ENCODE results near the gene ACO2. TPM values are rescaled to one million over a fixed set of nuclear protein-coding genes. Genes with fewer than 3 reads are reported as not detected.

ACO2 gene
- total RNA-seq, 4 donors from 2014 or later, result 164 to 351 (median 255) TPM

GRCh38 chr22:41542224-41542623, 73.3 kb downstream of the ACO2 start:
- Histone ChIP-seq H3K9me3 (no peaks in the 10 kb centered on the region), H3K27ac (no peak overlapping the region), H3K27me3 (no peaks in the 10 kb centered on the region), H3K36me3 (no peaks in the 10 kb centered on the region), H3K4me1 (peaks cover 10 to 35% (median 28%) of the 10 kb centered on the region in 4 donors), H3K4me3 (no peak overlapping the region)
- intact Hi-C loops (cut with DNase I; ENCODE audit: low total_unique reads), result no loop called here
- TF ChIP-seq POLR2AphosphoS5 (IDR thresholded peaks at IDR 0.05) (no peak), CTCF (IDR thresholded peaks at IDR 0.05) (no peak), POLR2A (IDR thresholded peaks at IDR 0.05) (no peak), EP300 (IDR thresholded peaks at IDR 0.05; ENCODE audit: low read depth) (no peak)
- 82 to 83% methylated on average over 1 to 4 of the region's 4 CpGs for WGBS, 2 donors (ENCODE audit: low coverage in 1 of 2)
- no peak for DNase-seq
- in situ Hi-C loops (cut with MboI; ENCODE audit: low pct_ligation_motif_present in 1 of 4, low pct_unique_long_range_greater_than_20kb in 1 of 4, low sequenced_read_pairs in 3 of 4), result no loop called here

DNA sequence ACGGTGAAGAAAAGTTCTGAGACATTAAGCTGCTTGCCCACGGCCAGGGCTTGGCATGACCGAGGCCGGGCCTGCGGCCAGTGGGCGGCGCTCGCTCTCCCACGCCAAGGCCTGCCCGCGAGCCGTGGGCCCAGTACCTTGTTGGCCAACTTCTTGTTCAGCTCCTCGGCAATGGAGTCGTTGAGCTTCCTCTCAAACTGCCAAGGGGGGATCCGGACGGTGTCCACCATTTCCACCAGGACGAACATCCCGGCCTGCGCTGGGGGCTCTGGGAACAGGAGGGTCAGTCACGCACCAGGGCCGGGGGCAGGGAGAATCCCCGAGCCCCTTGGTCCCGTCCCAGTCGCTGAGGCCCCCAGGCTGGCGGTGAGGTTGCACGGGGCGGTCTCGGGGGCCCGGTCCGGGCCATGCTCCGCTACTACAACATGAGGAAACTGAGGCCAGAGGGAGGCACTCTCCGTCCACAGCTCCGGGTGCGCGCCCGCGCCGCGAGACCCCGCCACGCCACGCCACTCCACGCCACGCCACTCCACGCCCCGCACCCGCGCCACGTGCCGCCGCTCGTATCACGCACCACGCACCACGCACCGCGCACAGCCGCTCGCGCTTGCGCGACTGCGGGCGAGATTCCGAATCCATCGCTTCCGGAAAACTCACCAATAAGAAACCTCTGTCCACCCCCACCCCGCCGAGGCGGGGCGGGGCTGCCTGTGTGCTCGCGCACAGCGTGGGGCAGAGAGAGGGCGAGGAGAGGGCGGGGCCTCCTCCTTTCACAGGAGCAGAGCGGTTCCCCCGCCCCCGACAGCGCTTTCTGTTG, 75.1 kb downstream of the ACO2 start, which contains the start of gene POLR3H:
TSS of gene POLR3H (minus strand) at position 617 of the 817 bp plus-strand sequence. CDS start at position 248, 369 bp downstream.
- Histone ChIP-seq H3K9me3 (no peaks in the 10 kb centered on the region), H3K36me3 (no peaks in the 10 kb centered on the region), H3K4me1 (peaks cover 10 to 35% (median 28%) of the 10 kb centered on the region in 4 donors), H3K27ac (peak within 1 kb of the TSS; percentile 89 to 96 (median 92)), H3K4me3 (peak within 1 kb of the TSS; percentile 58 to 90 (median 78)), H3K27me3 (no peaks in the 10 kb centered on the region)
- in situ Hi-C loops (cut with MboI; ENCODE audit: low pct_ligation_motif_present in 1 of 4, low pct_unique_long_range_greater_than_20kb in 1 of 4, low sequenced_read_pairs in 3 of 4), result no loop called here
- DNase-seq, result peak; percentile 99
- WGBS, 2 donors (ENCODE audit: low coverage in 1 of 2), result 0 to 1% methylated on average over 3 to 61 of the region's 80 CpGs
- TF ChIP-seq CTCF (IDR thresholded peaks at IDR 0.05) (peak; percentile 47 to 64 (median 60)), POLR2A (IDR thresholded peaks at IDR 0.05) (peak; percentile 9), EP300 (IDR thresholded peaks at IDR 0.05; ENCODE audit: low read depth) (no peak), POLR2AphosphoS5 (IDR thresholded peaks at IDR 0.05) (peak in 2 of 3 donors; percentile 5 to 56)
- intact Hi-C loops (cut with DNase I; ENCODE audit: low total_unique reads), result no loop called here

DNA sequence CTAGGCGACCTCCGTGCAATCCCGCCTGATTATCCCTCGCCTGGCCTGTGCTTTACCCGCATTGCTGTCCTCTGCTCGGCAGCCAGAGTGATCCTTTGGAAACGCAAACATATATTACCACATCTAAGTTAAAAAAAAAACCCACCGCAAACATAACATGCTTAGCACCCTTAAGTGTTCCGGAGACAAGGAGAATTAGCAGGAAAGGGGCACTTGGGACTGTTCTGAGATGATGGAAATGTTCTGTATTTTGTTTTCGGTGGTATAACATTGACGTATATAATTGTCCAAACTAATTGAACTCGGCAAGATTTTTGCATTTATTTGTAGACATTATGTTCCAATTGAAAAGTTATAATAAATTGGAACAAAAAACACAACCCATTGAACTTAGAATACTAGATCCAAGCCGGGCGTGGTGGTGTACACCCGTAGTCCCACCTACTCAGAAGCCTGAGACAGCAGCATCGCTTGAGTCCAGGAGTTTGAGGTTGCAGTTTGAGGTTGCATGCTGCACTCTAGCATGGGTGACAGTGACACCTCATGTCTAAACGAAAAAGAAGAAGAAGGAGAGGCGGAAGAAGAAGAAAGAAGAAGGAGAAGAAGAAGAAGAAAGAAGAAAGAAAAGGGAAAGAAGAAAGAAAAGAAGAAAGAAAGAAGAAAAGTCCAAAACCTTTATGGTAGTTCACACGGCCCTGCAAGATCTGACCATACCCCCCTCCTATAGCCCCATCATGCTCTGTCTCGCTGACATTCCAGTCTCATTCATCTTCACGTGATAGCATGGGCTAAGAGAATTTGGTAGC, 76.0 kb downstream of the ACO2 start:
- Histone ChIP-seq H3K27me3 (no peaks in the 10 kb centered on the region), H3K9me3 (no peaks in the 10 kb centered on the region), H3K36me3 (no peaks in the 10 kb centered on the region), H3K4me3 (peak overlapping the region in 3 of 4 donors; percentile 58 to 90 (median 75)), H3K27ac (peak overlapping the region; percentile 89 to 96 (median 92)), H3K4me1 (peaks cover 10 to 35% (median 28%) of the 10 kb centered on the region in 4 donors)
- 20 to 27% methylated on average over 15 to 21 of the region's 21 CpGs for WGBS, 2 donors (ENCODE audit: low coverage in 1 of 2)
- no peak for DNase-seq
- intact Hi-C loops (cut with DNase I; ENCODE audit: low total_unique reads) (loop anchor here (5.0 kb wide), 1 partner anchor 1732 kb away; no protein-coding TSS in a partner anchor), in situ Hi-C loops (cut with MboI; ENCODE audit: low pct_ligation_motif_present in 1 of 4, low pct_unique_long_range_greater_than_20kb in 1 of 4, low sequenced_read_pairs in 3 of 4) (no loop called here)
- no peak for TF ChIP-seq EP300 (IDR thresholded peaks at IDR 0.05; ENCODE audit: low read depth)
- TF ChIP-seq CTCF (IDR thresholded peaks at IDR 0.05), result no peak
- TF ChIP-seq POLR2AphosphoS5 (IDR thresholded peaks at IDR 0.05), result no peak
- no peak for TF ChIP-seq POLR2A (IDR thresholded peaks at IDR 0.05)

GRCh38 chr22:41548830-41549211, 79.9 kb downstream of the ACO2 start:
- no peaks in the 10 kb centered on the region for H3K36me3 ChIP-seq
- in situ Hi-C loops (cut with MboI; ENCODE audit: low pct_ligation_motif_present in 1 of 4, low pct_unique_long_range_greater_than_20kb in 1 of 4, low sequenced_read_pairs in 3 of 4), result no loop called here
- no peak overlapping the region for H3K27ac ChIP-seq
- 88% methylated on average over 5 of the region's 5 CpGs; no CpG with 5 or more reads in 1 of the 2 donors for WGBS, 2 donors (ENCODE audit: low coverage in 1 of 2)
- intact Hi-C loops (cut with DNase I; ENCODE audit: low total_unique reads), result loop anchor here (5.0 kb wide), 1 partner anchor 1728 kb away; no protein-coding TSS in a partner anchor
- H3K27me3 ChIP-seq, result no peaks in the 10 kb centered on the region
- no peak overlapping the region for H3K4me3 ChIP-seq
- H3K4me1 ChIP-seq, result peaks cover 0 to 8% (median 7%) of the 10 kb centered on the region in 4 donors
- no peaks in the 10 kb centered on the region for H3K9me3 ChIP-seq
- no peak for DNase-seq
- TF ChIP-seq EP300 (IDR thresholded peaks at IDR 0.05; ENCODE audit: low read depth) (no peak), POLR2A (IDR thresholded peaks at IDR 0.05) (no peak), CTCF (IDR thresholded peaks at IDR 0.05) (no peak), POLR2AphosphoS5 (IDR thresholded peaks at IDR 0.05) (no peak)
